ENCODE results near the gene ADGRL3. TPM values are rescaled to one million over a fixed set of nuclear protein-coding genes. Genes with fewer than 3 reads are reported as not detected.

The ADGRL3 gene
- total RNA-seq, 1 donor from 2014 or later = 31.3 TPM

- Histone ChIP-seq H3K36me3 (ENCODE audit: insufficient read depth, low read length) (no peaks in the 10 kb centered on the region), H3K27me3 (ENCODE audit: insufficient read depth, low read length) (no peaks in the 10 kb centered on the region), H2AFZ (ENCODE audit: low read depth, low read length) (no peak overlapping the region), H3K9ac (ENCODE audit: low read length) (no peak overlapping the region), H3K4me3 (ENCODE audit: insufficient read depth, low read depth, low read length) (no peak overlapping the region), H3K4me1 (ENCODE audit: insufficient read depth, low read length) (no peaks in the 10 kb centered on the region), H3K79me2 (ENCODE audit: insufficient read depth, low read length) (no peaks in the 10 kb centered on the region), H3K4me2 (ENCODE audit: low read length) (no peak overlapping the region), H3K27ac (ENCODE audit: low read depth, low read length) (no peak overlapping the region), H3K9me3 (ENCODE audit: insufficient read depth, low read depth, low read length) (no peaks in the 10 kb centered on the region), H4K20me1 (ENCODE audit: insufficient read depth, low read length) (no peaks in the 10 kb centered on the region)
- H3K9me3 Mint-ChIP-seq (ENCODE audit: unreplicated experiment) = no peaks in the 10 kb centered on the region
- H3K4me3 Mint-ChIP-seq (ENCODE audit: unreplicated experiment) = no peak overlapping the region
- no peak overlapping the region for H3K27ac Mint-ChIP-seq (ENCODE audit: unreplicated experiment)
- H3K36me3 Mint-ChIP-seq (ENCODE audit: low read depth, unreplicated experiment) = no peaks in the 10 kb centered on the region
- FAIRE-seq (no peak), DNase-seq (ENCODE audit: low read depth) (no peak)
- H3K4me1 Mint-ChIP-seq (ENCODE audit: low read depth, unreplicated experiment) = peaks cover 3% of the 10 kb centered on the region
- TF ChIP-seq EZH2 (IDR thresholded peaks at IDR 0.05; ENCODE audit: insufficient read depth, low read length) (no peak), CTCF (IDR thresholded peaks at IDR 0.05; ENCODE audit: insufficient read depth, low read depth, low read length) (no peak)
- no peaks in the 10 kb centered on the region for H3K27me3 Mint-ChIP-seq (ENCODE audit: low read depth, unreplicated experiment)
Observed at GRCh38 chr4:61411241-61411640, 211.1 kb downstream of the ADGRL3 start.

- TF ChIP-seq CTCF (IDR thresholded peaks at IDR 0.05; ENCODE audit: insufficient read depth, low read depth, low read length) = no peak
- TF ChIP-seq EZH2 (IDR thresholded peaks at IDR 0.05; ENCODE audit: insufficient read depth, low read length) = no peak
- Mint-ChIP-seq H3K9me3 (ENCODE audit: unreplicated experiment) (no peaks in the 10 kb centered on the region), H3K27ac (ENCODE audit: unreplicated experiment) (no peak overlapping the region), H3K4me1 (ENCODE audit: low read depth, unreplicated experiment) (no peaks in the 10 kb centered on the region), H3K27me3 (ENCODE audit: low read depth, unreplicated experiment) (no peaks in the 10 kb centered on the region), H3K36me3 (ENCODE audit: low read depth, unreplicated experiment) (peaks cover 2% of the 10 kb centered on the region), H3K4me3 (ENCODE audit: unreplicated experiment) (no peak overlapping the region)
- H3K9me3 ChIP-seq (ENCODE audit: insufficient read depth, low read depth, low read length) = no peaks in the 10 kb centered on the region
- H3K79me2 ChIP-seq (ENCODE audit: insufficient read depth, low read length) = no peaks in the 10 kb centered on the region
- no peak overlapping the region for H3K4me2 ChIP-seq (ENCODE audit: low read length)
- H2AFZ ChIP-seq (ENCODE audit: low read depth, low read length) = no peak overlapping the region
- no peaks in the 10 kb centered on the region for H3K27me3 ChIP-seq (ENCODE audit: insufficient read depth, low read length)
- H4K20me1 ChIP-seq (ENCODE audit: insufficient read depth, low read length) = no peaks in the 10 kb centered on the region
- no peaks in the 10 kb centered on the region for H3K4me1 ChIP-seq (ENCODE audit: insufficient read depth, low read length)
- no peak overlapping the region for H3K9ac ChIP-seq (ENCODE audit: low read length)
- no peak overlapping the region for H3K4me3 ChIP-seq (ENCODE audit: insufficient read depth, low read depth, low read length)
- no peaks in the 10 kb centered on the region for H3K36me3 ChIP-seq (ENCODE audit: insufficient read depth, low read length)
- FAIRE-seq = no peak
- no peak overlapping the region for H3K27ac ChIP-seq (ENCODE audit: low read depth, low read length)
- no peak for DNase-seq (ENCODE audit: low read depth)
Observed at GRCh38 chr4:61425315-61425714, 225.2 kb downstream of the ADGRL3 start.

- no peaks in the 10 kb centered on the region for H3K79me2 ChIP-seq (ENCODE audit: insufficient read depth, low read length)
- DNase-seq (ENCODE audit: low read depth) (no peak), FAIRE-seq (no peak)
- H3K9ac ChIP-seq (ENCODE audit: low read length) = no peak overlapping the region
- Mint-ChIP-seq H3K27me3 (ENCODE audit: low read depth, unreplicated experiment) (no peaks in the 10 kb centered on the region), H3K4me3 (ENCODE audit: unreplicated experiment) (no peak overlapping the region), H3K36me3 (ENCODE audit: low read depth, unreplicated experiment) (peaks cover 2% of the 10 kb centered on the region), H3K9me3 (ENCODE audit: unreplicated experiment) (no peaks in the 10 kb centered on the region), H3K4me1 (ENCODE audit: low read depth, unreplicated experiment) (no peaks in the 10 kb centered on the region), H3K27ac (ENCODE audit: unreplicated experiment) (no peak overlapping the region)
- H3K27me3 ChIP-seq (ENCODE audit: insufficient read depth, low read length) = no peaks in the 10 kb centered on the region
- no peak overlapping the region for H2AFZ ChIP-seq (ENCODE audit: low read depth, low read length)
- TF ChIP-seq EZH2 (IDR thresholded peaks at IDR 0.05; ENCODE audit: insufficient read depth, low read length) (no peak), CTCF (IDR thresholded peaks at IDR 0.05; ENCODE audit: insufficient read depth, low read depth, low read length) (no peak)
- no peaks in the 10 kb centered on the region for H3K4me1 ChIP-seq (ENCODE audit: insufficient read depth, low read length)
- no peaks in the 10 kb centered on the region for H4K20me1 ChIP-seq (ENCODE audit: insufficient read depth, low read length)
- no peaks in the 10 kb centered on the region for H3K36me3 ChIP-seq (ENCODE audit: insufficient read depth, low read length)
- no peak overlapping the region for H3K27ac ChIP-seq (ENCODE audit: low read depth, low read length)
- H3K4me2 ChIP-seq (ENCODE audit: low read length) = no peak overlapping the region
- no peaks in the 10 kb centered on the region for H3K9me3 ChIP-seq (ENCODE audit: insufficient read depth, low read depth, low read length)
- H3K4me3 ChIP-seq (ENCODE audit: insufficient read depth, low read depth, low read length) = no peak overlapping the region
Observed at GRCh38 chr4:61426229-61426628, 226.1 kb downstream of the ADGRL3 start.
